Mammary epithelial cell (primary cell): ENCODE results near the gene HRG.

Experiments
- CTCF ChIP-seq, 2 donors: IDR thresholded peaks in 1 of 2; conservative IDR thresholded peaks in 1 of 2; 2 replicates each; pipeline ENCODE4 v1.5.1; 2011 to 2012; ENCODE audit warnings: inconsistent platforms in 2 of 2, low read length in 2 of 2, mild to moderate bottlenecking in 2 of 2, control low read depth in 1 of 2, low read depth in 1 of 2; ENCODE audit not compliant: insufficient read depth in 1 of 2; ENCODE audit errors: extremely low read depth in 1 of 2
- EZH2 ChIP-seq: IDR thresholded peaks from 2 replicates; pipeline ENCODE4 v1.6.1; 2012; ENCODE audit warnings: low read length, inconsistent platforms, borderline replicate concordance

- TF ChIP-seq EZH2 (no peak), CTCF (conservative IDR thresholded peaks at IDR 0.05 in 1 of 2, IDR thresholded peaks at IDR 0.05 in 1 of 2; ENCODE audit: extremely low read depth in 1 of 2, insufficient read depth in 1 of 2, low read depth in 1 of 2, low read length in 2 of 2) (no peak)
Measured at GRCh38 chr3:186669378-186670084, 3.7 kb downstream of the HRG start.
